ENCODE data around the gene CACNA1F. TPM values are rescaled to one million over a fixed set of nuclear protein-coding genes. Genes with fewer than 3 reads are reported as not detected.
A peak's percentile ranks its signal among the peaks of the same experiment; 100 is the strongest.

Gene CACNA1F
- total and polyA plus RNA-seq, 9 of the 15 experiments (the other 6 are each of a cell fraction or from before 2014, with no cell fraction given) = under 0.01 to 0.41 (median 0.03) TPM; not detected in 3

- TF ChIP-seq SIN3A (IDR thresholded peaks at IDR 0.05; ENCODE audit: borderline replicate concordance in 2 of 2, control insufficient read depth in 1 of 2, low read depth in 2 of 2, low read length in 2 of 2) = no peak
- TF ChIP-seq SMARCE1 (IDR thresholded peaks at IDR 0.05) = no peak
- TF ChIP-seq ZBTB33 (CRISPR knock-in tag; IDR thresholded peaks at IDR 0.05) = 0 out of 2 replicates have a peak, but pooled peaks have one; percentile 3
- TF ChIP-seq HSF4 (CRISPR knock-in tag; IDR thresholded peaks at IDR 0.05; ENCODE audit: borderline replicate concordance) = no peak
- TF ChIP-seq, protein P1, sequence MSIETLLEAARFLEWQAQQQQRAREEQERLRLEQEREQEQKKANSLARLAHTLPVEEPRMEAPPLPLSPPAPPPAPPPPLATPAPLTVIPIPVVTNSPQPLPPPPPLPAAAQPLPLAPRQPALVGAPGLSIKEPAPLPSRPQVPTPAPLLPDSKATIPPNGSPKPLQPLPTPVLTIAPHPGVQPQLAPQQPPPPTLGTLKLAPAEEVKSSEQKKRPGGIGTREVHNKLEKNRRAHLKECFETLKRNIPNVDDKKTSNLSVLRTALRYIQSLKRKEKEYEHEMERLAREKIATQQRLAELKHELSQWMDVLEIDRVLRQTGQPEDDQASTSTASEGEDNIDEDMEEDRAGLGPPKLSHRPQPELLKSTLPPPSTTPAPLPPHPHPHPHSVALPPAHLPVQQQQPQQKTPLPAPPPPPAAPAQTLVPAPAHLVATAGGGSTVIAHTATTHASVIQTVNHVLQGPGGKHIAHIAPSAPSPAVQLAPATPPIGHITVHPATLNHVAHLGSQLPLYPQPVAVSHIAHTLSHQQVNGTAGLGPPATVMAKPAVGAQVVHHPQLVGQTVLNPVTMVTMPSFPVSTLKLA (conservative IDR thresholded peaks at IDR 0.05) = peak in 1 of 2 experiments; percentile 16; a peak in 1 of 4 replicates
- TF ChIP-seq MAZ (CRISPR knock-in tag; conservative IDR thresholded peaks at IDR 0.05 in 1 of 2, IDR thresholded peaks at IDR 0.05 in 1 of 2) = peak; percentile 22 to 83; a peak in 3 of 4 replicates
- TF ChIP-seq FOXM1 (IDR thresholded peaks at IDR 0.05; ENCODE audit: low read depth) = no peak
- 0 out of 2 replicates have a peak, but pooled peaks have one; percentile 53 for TF ChIP-seq FOXM1 (CRISPR knock-in tag; IDR thresholded peaks at IDR 0.05; ENCODE audit: low read depth)
- peak; percentile 34; the same call in 1 of the 2 replicates for TF ChIP-seq PHF8 (IDR thresholded peaks at IDR 0.05; ENCODE audit: borderline replicate concordance, low read length)
- TF ChIP-seq CEBPB (tag; IDR thresholded peaks at IDR 0.05) = no peak
- TF ChIP-seq NFRKB (IDR thresholded peaks at IDR 0.05; ENCODE audit: low read depth) = no peak; the same call in 1 of the 2 replicates
- no peak for TF ChIP-seq ZNF589 (CRISPR knock-in tag; IDR thresholded peaks at IDR 0.05; ENCODE audit: low read depth)
- 0 out of 2 replicates have a peak, but pooled peaks have one; percentile 35 for TF ChIP-seq POLR2AphosphoS5 (IDR thresholded peaks at IDR 0.05; ENCODE audit: control insufficient read depth, insufficient read depth, low read depth, low read length)
- TF ChIP-seq ZBTB7A (IDR thresholded peaks at IDR 0.05; ENCODE audit: borderline replicate concordance, control insufficient read depth, low read depth, low read length) = peak; percentile 66; the same call in 1 of the 2 replicates
- TF ChIP-seq GABPA (tag; conservative IDR thresholded peaks at IDR 0.05; ENCODE audit: low read depth) = peak; percentile 21; the same call in 1 of the 2 replicates
- TF ChIP-seq RNF2 (IDR thresholded peaks at IDR 0.05) = 0 out of 2 replicates have a peak, but pooled peaks have one; percentile 17
- TF ChIP-seq POLR2B (IDR thresholded peaks at IDR 0.05; ENCODE audit: low read depth, partially characterized antibody) = peak; percentile 59
- TF ChIP-seq FIP1L1 (IDR thresholded peaks at IDR 0.05; ENCODE audit: low read depth, low read length, poor library complexity, severe bottlenecking) = peak; percentile 24
- TF ChIP-seq CXXC5 (CRISPR knock-in tag; IDR thresholded peaks at IDR 0.05) = 0 out of 2 replicates have a peak, but pooled peaks have one; percentile 1
- peak; percentile 84 for TF ChIP-seq RBFOX2 (IDR thresholded peaks at IDR 0.05; ENCODE audit: low read depth, low read length)
- peak; percentile 34; the same call in 1 of the 2 replicates for TF ChIP-seq EP400 (IDR thresholded peaks at IDR 0.05)
These were observed 61.3 kb downstream of the CACNA1F start, which contains the start of gene PLP2 (continued) for GRCh38 chrX:49171752-49172279.
